Raji (cell line): ENCODE results near the gene SMOC1.

ENCODE experiments used
- POLR2A ChIP-seq: IDR thresholded peaks from 2 replicates; pipeline ENCODE4 v1.6.1; 2011; ENCODE audit warnings: low read depth, low read length, control low read depth; ENCODE audit not compliant: insufficient read depth

Gene SMOC1

GRCh38 chr14:69991422-69991821, 112.2 kb downstream of the SMOC1 start:
- TF ChIP-seq POLR2A: no peak

GRCh38 chr14:69992564-69992963, 113.3 kb downstream of the SMOC1 start:
- no peak for TF ChIP-seq POLR2A

GRCh38 chr14:69993326-69993725, 114.1 kb downstream of the SMOC1 start:
- TF ChIP-seq POLR2A: no peak

GRCh38 chr14:69994002-69994401, 114.8 kb downstream of the SMOC1 start:
- TF ChIP-seq POLR2A: no peak

- TF ChIP-seq POLR2A: no peak
Measured at GRCh38 chr14:69996216-69996615, 117.0 kb downstream of the SMOC1 start.

- no peak for TF ChIP-seq POLR2A
Measured at GRCh38 chr14:69997849-69998248, 118.6 kb downstream of the SMOC1 start.

GRCh38 chr14:69999261-69999674, 120.1 kb downstream of the SMOC1 start:
- no peak for TF ChIP-seq POLR2A

GRCh38 chr14:70000601-70001000, 121.4 kb downstream of the SMOC1 start:
- TF ChIP-seq POLR2A: no peak

GRCh38 chr14:70002589-70003346, 123.6 kb downstream of the SMOC1 start:
- TF ChIP-seq POLR2A: no peak

- no peak for TF ChIP-seq POLR2A
Measured at GRCh38 chr14:70004791-70005190, 125.6 kb downstream of the SMOC1 start.

GRCh38 chr14:70005281-70005805, 126.1 kb downstream of the SMOC1 start:
- TF ChIP-seq POLR2A: no peak

- no peak for TF ChIP-seq POLR2A
Measured at GRCh38 chr14:70006699-70007098, 127.5 kb downstream of the SMOC1 start.

GRCh38 chr14:70008284-70009262, 129.4 kb downstream of the SMOC1 start:
- no peak for TF ChIP-seq POLR2A

- no peak for TF ChIP-seq POLR2A
Measured at GRCh38 chr14:70009961-70010360, 130.7 kb downstream of the SMOC1 start.

GRCh38 chr14:70011098-70011497, 131.9 kb downstream of the SMOC1 start:
- no peak for TF ChIP-seq POLR2A

- no peak for TF ChIP-seq POLR2A
Measured at GRCh38 chr14:70011708-70012107, 132.5 kb downstream of the SMOC1 start.
